GM21786 (cell line): ENCODE results near the gene SLC25A12.
"Not testable (repeated sequence)": the region's sequence is repeated elsewhere in the genome, so short reads cannot be mapped to it uniquely, and the experiment has no call there.

ENCODE experiments used
- ATAC-seq: cut with Tn5 transposase; IDR thresholded peaks from one replicate; pipeline ENCODE4 v1.9.1; 2021; ENCODE audit not compliant: unreplicated experiment

The SLC25A12 gene, protein sequence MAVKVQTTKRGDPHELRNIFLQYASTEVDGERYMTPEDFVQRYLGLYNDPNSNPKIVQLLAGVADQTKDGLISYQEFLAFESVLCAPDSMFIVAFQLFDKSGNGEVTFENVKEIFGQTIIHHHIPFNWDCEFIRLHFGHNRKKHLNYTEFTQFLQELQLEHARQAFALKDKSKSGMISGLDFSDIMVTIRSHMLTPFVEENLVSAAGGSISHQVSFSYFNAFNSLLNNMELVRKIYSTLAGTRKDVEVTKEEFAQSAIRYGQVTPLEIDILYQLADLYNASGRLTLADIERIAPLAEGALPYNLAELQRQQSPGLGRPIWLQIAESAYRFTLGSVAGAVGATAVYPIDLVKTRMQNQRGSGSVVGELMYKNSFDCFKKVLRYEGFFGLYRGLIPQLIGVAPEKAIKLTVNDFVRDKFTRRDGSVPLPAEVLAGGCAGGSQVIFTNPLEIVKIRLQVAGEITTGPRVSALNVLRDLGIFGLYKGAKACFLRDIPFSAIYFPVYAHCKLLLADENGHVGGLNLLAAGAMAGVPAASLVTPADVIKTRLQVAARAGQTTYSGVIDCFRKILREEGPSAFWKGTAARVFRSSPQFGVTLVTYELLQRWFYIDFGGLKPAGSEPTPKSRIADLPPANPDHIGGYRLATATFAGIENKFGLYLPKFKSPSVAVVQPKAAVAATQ

DNA sequence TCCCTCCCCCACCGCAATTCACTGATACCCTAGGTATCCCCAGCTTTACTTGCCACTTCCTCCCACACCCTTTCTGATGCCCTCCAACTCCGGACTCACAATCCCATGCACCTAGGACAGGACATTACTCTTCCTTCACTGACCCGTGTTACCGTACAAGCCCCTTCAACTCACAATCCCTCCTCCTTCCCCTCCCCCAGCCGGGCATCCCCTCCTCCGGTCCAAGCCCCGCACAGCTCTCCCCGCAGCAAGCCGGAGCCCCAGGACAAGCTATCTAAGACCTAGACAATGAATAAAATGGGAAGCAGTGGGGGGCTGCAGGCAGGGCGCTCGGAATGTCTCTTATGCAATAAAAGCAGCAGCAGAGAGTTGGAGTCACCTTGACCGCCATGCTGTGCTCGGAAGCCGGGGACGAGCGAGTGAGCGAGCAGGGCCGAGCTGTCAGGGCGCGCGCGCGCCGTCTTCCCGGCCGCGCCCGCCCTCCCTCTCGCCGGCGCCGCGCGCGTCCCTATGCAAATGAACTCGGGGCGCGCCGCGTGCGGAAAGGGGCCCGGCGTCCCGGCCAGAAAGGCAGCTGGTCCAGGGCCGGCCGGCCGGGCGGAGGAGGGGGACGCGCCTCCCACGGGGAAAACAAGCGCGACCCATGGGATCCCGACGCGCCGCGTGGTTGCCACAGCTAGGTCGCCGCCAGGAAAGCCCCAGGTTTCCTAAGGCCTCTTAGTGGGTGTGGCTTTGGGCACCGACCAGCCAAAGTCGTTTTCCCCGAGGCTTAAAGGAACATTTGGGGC, at the start of gene SLC25A12:
Gene SLC25A12, minus strand, starts transcription at position 421 of the 788 bp plus-strand sequence. Its CDS starts 30 bp downstream, at position 391.
- ATAC-seq: peak; percentile 89

- ATAC-seq: no peak
These were observed 47.3 kb upstream of the SLC25A12 start for GRCh38 chr2:171941316-171941699.

DNA sequence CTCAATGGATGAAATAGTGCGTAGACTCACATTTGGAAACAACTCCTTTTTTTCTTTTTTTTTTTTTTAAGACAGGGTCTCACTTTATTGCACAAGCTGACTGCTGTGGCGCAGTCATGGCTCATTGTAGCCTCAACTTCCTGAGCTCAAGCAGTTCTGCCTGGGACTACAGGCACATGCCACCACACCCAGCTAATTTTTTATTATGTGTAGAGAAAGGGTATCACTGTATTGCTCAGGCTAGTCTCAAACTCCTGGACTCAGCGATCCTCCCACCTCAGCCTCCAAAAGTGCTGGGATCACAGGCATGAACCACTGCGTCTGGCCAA, 45.7 kb upstream of the SLC25A12 start:
- no peak for ATAC-seq

GRCh38 chr2:171939058-171939742, 45.2 kb upstream of the SLC25A12 start:
- no peak for ATAC-seq

GRCh38 chr2:171930385-171930784, 36.3 kb upstream of the SLC25A12 start:
- no peak for ATAC-seq

GRCh38 chr2:171924170-171924942, 30.3 kb upstream of the SLC25A12 start:
- no peak for ATAC-seq

DNA sequence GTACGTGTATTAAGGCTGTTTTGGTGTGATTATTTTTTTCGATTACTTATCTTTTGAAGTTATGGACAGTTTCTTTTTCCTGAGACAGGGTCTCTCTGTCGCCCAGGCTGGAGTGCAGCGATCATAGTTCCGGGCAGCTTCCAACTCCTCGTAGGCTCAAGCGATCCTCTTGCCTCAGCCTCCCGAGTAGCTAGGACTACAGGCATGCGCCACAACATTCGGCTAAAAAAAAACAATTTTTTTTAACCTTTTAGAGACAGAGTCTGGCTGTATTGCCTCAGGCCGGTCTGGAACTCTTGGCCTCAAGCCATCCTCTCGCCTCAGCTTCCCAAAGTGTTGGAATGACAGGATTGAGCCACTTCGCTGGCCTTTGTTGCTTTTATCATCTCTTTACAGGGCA, 29.2 kb upstream of the SLC25A12 start:
- no peak for ATAC-seq

DNA sequence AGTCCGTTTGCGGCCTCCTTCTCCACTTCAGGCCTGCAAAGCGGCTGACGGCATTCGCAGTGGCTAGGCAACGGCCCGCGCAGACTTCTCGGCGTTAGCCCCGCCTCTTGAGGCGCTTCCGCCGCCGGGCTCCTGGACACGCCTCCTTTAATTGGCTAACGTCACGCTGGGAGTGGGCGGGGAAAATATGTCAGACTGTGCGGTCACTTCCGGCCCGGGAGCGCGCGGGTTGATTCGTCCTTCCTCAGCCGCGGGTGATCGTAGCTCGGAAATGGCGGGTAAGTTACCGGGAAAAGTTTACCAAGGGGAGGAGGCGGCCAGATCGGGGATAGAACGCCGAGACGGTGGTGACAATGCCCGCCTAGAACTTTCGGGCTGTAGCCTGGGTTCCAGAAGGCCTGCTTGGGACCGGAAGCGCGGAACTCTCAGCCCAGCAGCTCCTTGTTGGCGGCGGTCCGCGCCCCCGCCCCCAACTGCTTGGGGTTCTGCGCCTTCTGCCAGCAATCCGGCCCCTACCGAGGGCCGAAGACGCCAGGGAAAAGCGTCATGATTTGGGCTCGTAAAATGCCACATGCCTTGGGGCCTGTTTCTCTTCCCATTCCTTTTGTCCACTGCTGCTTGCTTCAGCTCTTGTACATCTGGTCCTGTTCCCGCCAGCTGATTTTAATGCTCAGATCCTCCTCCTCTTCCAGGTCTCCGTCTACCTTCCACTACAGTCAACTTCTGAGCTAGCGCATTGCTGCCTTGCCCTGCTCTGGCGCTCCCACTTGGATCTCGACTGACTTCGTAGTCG, 28.4 kb upstream of the SLC25A12 start, which contains the start of gene HAT1:
Gene HAT1, plus strand, starts transcription at position 232 of the 793 bp plus-strand sequence. Its CDS starts 40 bp downstream, at position 272.
- peak; percentile 97 for ATAC-seq

GRCh38 chr2:171921970-171922229, 27.9 kb upstream of the SLC25A12 start:
- no peak for ATAC-seq

DNA sequence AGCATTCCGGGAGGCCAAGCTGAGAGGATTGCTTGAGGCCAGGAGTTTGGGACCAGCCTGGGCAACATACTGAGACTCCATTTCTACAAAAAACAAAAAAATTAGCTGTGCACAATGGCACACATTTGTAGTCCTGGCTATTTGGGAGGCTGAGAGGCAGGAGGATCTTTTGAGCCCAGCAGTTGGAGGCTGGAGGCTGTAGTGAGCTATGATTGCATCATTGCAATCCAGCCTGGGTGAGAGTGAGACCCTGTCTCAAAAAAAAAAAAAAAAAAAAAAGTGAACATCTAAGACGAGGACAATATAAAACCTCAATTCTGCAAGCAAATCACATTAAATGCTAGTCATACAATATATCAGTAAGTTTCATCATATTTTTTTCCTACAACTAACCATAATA, 25.4 kb upstream of the SLC25A12 start:
- no peak for ATAC-seq

- ATAC-seq: no peak
These were observed 19.5 kb upstream of the SLC25A12 start for GRCh38 chr2:171913517-171913916.

- no peak for ATAC-seq
These were observed 16.4 kb upstream of the SLC25A12 start for GRCh38 chr2:171910494-171910893.

- ATAC-seq: no peak
These were observed 15.2 kb upstream of the SLC25A12 start for GRCh38 chr2:171909266-171909665.

- no peak for ATAC-seq
These were observed 14.2 kb upstream of the SLC25A12 start for GRCh38 chr2:171908235-171908634.

DNA sequence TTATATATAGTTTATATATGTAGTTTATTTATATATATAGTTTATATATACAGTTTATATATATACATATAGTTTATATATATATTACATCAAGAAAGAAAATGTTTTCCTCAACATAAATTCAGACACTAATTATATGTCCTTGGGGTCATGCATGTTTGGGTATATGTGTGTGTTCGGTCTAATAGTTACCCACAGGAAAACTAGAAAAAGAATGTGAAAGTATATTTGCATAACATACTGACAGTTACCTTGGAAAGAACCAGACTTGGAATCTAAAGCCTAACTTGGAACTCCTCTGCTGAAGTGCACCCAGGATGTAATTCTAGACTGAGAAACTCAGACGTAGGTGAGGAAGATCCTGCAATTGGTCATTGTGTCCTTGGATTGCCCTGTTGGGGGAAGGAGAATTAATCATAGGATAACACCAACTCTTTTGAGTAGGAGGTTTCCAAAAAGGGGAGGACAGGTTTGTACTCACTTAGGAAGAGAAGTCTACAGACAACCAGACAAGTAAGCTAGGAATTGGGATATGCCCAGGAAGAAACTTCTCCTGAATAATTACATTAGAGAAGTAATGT, 8.9 kb upstream of the SLC25A12 start:
- peak; percentile 43 for ATAC-seq

- ATAC-seq: not testable (repeated sequence)
These were observed 5.7 kb upstream of the SLC25A12 start for GRCh38 chr2:171899623-171900282.

DNA sequence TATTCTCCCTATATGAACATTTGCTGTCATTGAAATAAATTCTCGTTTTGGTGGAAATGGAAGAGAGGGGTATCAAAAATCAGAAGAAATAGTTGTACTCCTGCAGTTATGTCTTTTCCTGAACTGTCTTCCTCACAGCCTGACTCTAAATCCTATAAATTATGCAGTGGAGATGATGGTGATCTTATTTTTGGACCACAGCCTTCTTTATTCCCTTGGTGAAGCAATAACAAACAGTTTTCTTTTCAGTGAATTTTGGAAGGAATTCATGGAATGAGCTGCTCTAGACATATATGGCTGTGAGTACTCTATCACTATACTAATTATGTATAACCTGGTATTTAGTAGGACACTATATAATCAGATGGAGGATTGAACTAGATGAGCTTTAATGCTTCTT, 1.7 kb upstream of the SLC25A12 start:
- no peak for ATAC-seq

- no peak for ATAC-seq
These were observed 536 bp upstream of the SLC25A12 start for GRCh38 chr2:171894612-171894947.
